Cardiac septum (tissue), 1 donor: ENCODE measurements around the gene HAUS8. TPM values are rescaled to one million over a fixed set of nuclear protein-coding genes. Genes with fewer than 3 reads are reported as not detected.
"Not testable (repeated sequence)": the region's sequence is repeated elsewhere in the genome, so short reads cannot be mapped to it uniquely, and the experiment has no call there.

Source experiments
- DNase-seq: peaks from one replicate; pipeline ENCODE4 v3.0.0-alpha.2; 2020; ENCODE audit warnings: low spot score
- intact Hi-C: fragments of 100-400 bp; cut with DNase I; formaldehyde crosslinking; loops from one replicate; pipeline ENCODE4 v1.14.0; 2022
- long read RNA-seq: library from polyadenylated mRNA; unstranded; transcript quantifications from one replicate; pipeline ENCODE4 v2.0.0, GENCODE V29; 2021
- total RNA-seq: library from RNA; stranded (reverse); fragmentation: NEBNext Ultra II Directional; extraction: Animal tissue kit (Norgen Biotek cat#: 25700); gene quantifications from one replicate; pipeline ENCODE4 v1.2.1, GENCODE V29; 2021
- donor health status: DM: no; HTN: no; CAD: no.

HAUS8 gene
- 2.6 TPM for total RNA-seq
- long read RNA-seq, partial matches to known transcripts: 0 of 5 reads
- long read RNA-seq, other reads (novel, unspliced or antisense): 1 of 5 reads

GRCh38 chr19:17075035-17075863 is at the start of gene HAUS8, which contains the start of gene MYO9B:
HAUS8 (minus strand) TSS chr19:17075452; CDS start chr19:17075422, 30 bp downstream.
MYO9B (plus strand) TSS chr19:17075777; CDS start chr19:17101718, 25,941 bp downstream.
- intact Hi-C loops: loop anchor here (2.0 to 5.0 kb wide), 2 partner anchors 60 to 152 kb away; partner anchors contain the start of gene OCEL1
- peak; percentile 100 for DNase-seq

DNA sequence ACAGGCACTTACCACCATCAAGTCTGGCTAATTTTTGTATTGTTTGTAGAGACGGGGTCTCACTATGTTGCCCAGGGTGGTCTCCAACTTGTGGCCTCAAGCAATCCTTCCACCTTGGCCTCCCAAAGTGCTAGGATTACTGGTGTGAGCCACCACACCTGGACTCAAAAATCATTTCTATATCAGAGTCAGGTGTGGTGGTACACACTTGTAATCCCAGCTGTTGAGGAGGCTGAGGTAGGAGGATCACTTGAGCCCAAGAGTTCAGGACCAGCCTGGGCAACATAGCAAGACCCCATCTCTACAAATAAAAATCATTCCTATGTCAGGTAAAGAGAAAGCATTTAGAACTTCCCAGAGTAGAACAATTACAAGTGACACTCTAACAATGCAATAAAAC is 48.8 kb upstream of the HAUS8 start:
- no peak for DNase-seq
- intact Hi-C loops: no loop called here

GRCh38 chr19:17123041-17123440 is 47.8 kb upstream of the HAUS8 start:
- intact Hi-C loops: no loop called here
- DNase-seq: no peak

DNA sequence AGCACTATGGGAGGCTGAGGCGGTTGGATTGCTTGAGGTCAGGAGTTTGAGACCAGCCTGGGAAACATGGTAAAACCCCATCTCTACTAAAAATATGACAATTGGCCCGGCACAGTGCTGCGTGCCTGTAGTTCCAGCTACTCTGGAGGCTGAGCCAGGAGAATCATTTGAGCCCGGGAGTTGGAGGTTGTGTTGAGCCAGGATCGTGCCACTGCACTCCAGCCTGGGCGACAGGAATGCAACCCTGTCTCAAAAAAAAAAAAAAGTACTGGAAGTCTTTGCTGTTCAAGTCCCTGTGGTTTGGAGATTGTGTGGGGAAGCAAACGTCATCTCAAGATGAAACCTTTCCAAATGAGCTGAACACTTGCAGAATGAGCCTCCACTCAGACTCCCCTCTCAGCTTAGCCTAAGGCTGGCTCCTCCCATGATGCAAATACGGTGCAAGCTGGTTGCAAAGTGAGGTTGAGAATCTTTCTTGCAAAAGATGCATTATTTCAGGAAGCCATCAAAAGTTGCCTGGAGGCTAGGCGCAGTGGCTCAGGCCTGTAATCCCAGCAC is 46.6 kb upstream of the HAUS8 start:
- no peak for DNase-seq
- intact Hi-C loops: no loop called here

- intact Hi-C loops: no loop called here
Observed at GRCh38 chr19:17118957-17119356, 43.7 kb upstream of the HAUS8 start.

GRCh38 chr19:17116996-17117702 is 41.9 kb upstream of the HAUS8 start:
- intact Hi-C loops: no loop called here
- DNase-seq: no peak

More at GRCh38 chr19:17118957-17119356, 43.7 kb upstream of the HAUS8 start:
- DNase-seq: no peak

DNA sequence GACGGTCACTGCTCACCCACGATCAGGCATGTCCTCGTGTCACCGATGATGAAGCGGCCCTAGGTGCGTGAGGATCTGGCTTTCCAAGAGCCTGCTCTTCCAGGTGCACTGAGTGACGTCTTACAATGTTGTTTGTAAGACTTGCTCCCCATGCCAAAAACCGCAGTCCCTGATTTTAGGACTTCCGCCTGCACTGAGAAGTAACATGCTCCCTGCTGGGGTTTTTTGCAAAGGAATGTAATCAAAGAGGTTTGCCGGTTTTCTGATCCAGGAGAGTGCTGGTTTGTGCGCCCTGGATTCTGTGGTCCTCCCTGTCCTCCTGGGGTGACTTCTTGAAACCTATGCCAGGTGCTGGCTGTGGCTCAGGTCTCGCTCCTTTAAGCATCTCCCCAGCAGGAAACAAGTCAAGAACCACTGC is 39.2 kb upstream of the HAUS8 start:
- intact Hi-C loops: no loop called here
- no peak for DNase-seq

GRCh38 chr19:17113127-17113785 is 38.0 kb upstream of the HAUS8 start:
- DNase-seq: no peak
- intact Hi-C loops: no loop called here

DNA sequence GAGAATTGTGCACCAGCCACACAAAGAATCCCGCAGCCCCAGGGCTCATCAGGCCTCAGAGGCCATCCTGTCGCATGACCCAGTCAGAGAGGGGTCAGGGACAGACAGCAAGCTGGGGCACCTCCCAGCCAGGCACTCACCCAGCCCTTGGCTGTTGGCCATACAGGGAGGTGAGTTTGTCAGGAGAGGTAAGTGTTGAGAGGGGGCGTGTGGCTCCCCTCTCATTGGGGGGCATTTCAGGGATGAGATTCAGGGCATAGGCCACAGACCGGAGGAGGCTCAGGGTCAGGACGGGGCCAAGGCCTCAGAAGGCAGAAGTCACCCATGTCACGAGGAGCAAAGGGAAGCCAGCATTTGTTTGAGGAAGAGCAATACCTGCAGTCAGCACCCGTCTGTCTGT is 37.4 kb upstream of the HAUS8 start:
- peak; percentile 87 for DNase-seq
- intact Hi-C loops: no loop called here

DNA sequence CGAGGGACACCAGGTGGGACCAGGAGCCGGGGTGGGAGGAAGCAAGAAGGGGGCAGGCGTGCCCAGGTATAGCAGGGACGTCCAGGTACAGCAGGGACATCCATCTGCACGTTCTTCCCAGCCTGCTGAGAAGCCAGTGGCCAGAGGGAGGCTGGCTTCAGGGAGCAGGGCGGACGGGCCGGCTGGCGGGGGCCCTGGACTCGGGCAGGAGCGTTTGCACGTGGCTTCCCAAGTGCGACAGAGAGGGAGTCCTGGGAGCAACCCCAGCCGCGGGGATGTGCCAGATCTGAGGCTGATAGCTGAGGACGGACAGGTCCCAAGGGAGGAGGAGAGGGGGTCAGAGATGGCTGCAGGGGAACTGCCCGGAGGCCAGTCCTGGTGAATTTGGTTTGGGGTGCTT is 37.0 kb upstream of the HAUS8 start:
- intact Hi-C loops: no loop called here
- no peak for DNase-seq

DNA sequence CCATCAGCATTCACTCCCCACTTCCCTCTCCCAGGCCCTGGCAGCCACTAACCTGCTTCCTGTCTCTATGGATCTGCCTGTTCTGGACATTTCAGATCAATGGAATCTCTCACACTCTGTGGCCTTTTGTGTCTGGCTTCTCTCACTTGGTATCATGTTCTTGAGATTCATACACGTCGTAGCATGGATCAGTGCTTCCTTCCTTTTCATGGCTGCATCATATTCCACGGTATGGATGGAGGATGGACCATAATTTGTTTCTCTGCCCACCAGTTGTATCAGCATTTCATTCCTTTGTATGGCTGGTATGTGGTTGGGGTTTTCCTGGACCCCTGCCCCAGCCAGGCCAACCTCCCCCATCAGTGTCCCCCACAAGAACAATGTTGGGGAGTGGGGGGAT is 36.5 kb upstream of the HAUS8 start:
- intact Hi-C loops: no loop called here
- DNase-seq: no peak

- intact Hi-C loops: no loop called here
- no peak for DNase-seq
Observed at GRCh38 chr19:17110599-17110966, 35.3 kb upstream of the HAUS8 start.

DNA sequence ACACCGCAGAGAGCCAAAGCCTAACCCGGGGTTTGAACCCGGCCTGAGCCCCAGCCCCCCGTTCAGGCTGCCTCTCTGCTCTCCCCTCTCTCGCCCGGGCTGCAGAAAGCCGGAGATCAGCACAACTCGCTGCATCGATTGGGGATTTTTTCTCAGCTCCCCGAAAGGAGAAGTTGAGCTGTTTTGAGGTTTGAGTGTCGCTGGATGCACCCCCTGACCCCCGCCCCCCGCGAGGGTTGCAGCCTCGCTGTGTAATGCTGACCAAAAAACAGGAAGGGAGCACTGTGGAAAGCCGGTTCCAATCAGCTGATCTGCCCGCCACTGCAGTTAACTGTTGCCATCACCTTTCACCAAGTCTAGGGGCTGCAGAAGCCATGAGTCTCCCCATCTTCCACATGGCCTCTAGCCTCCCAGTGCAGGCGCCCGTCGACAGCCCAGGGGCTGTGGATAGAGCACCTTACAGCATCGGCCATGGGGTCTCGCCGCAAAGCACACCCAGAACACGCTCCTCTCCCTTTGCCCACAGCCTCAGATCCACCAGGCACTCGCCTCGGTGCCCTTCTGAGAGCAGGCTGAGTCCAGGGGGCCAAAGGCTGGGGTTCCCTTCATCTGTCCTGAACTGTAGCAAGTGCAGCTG is 34.8 kb upstream of the HAUS8 start:
- intact Hi-C loops: no loop called here
- DNase-seq: peak; percentile 92

DNA sequence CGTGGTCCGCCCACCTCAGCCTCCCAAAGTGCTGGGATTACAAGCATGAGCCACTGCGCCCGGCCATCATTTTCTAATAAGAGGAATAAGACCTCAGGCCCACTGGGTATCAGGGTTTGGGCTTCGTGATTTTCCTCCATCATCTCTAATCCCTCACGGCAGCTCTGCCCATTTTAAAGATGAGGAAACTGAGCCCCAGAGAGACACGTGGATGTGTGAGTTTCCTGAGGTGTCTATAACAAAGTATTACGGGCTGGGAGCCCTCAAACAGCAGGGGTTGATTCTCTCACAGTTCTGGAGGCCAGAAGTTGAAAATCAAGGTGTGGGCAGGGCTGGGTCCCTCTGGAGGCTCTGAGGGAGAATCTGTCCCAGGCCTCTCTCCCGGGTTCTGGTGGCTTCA is 34.0 kb upstream of the HAUS8 start:
- DNase-seq: no peak
- intact Hi-C loops: no loop called here

- intact Hi-C loops: no loop called here
- DNase-seq: no peak
Observed at GRCh38 chr19:17108453-17108784, 33.2 kb upstream of the HAUS8 start.

- DNase-seq: peak; percentile 90
- intact Hi-C loops: loop anchor here (1.0 kb wide), 1 partner anchor 27 kb away; no protein-coding TSS in a partner anchor
Observed at GRCh38 chr19:17107546-17108452, 32.5 kb upstream of the HAUS8 start.

DNA sequence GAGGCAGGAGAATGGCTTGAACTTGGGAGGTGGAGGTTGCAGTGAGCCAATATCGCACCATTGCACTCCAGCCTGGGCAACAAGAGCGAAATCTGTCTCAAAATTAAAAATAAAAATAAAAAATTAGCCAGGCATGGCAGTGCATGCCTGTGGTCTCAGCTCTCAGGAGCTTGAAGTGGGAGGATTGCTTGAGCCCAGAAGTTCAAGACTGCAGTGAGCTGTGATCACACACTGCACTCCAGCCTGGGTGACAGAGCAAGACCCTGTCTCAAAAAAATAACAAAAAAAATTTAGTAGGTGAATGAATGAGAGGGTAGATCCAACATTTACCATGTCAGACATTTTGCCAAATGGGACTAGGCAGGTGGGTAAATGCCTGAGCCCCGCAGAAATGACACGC is 31.7 kb upstream of the HAUS8 start:
- intact Hi-C loops: loop anchor here (1.0 kb wide), 1 partner anchor 27 kb away; no protein-coding TSS in a partner anchor
- DNase-seq: not testable (repeated sequence)

GRCh38 chr19:17105556-17105955 is 30.3 kb upstream of the HAUS8 start:
- DNase-seq: no peak
- intact Hi-C loops: no loop called here
